Heart left ventricle (tissue), 13 donors: ENCODE measurements around the gene PHLPP1.

Experiments
- CTCF ChIP-seq, 12 donors: fragments of 200-600 bp; sonication (generic) in 4 of 12; IDR thresholded peaks; one replicate each; pipeline versions ENCODE4 v1.5.0 to v1.8.0; 2018 to 2022; ENCODE audit warnings: antibody characterized with exemption in 12 of 12, mild to moderate bottlenecking in 5 of 12
- POLR2A ChIP-seq, 2 donors: fragments of 450-650 bp; IDR thresholded peaks; one replicate each; pipeline ENCODE4 v1.6.1; 2017; ENCODE audit warnings: antibody characterized with exemption in 2 of 2, mild to moderate bottlenecking in 2 of 2, moderate library complexity in 2 of 2
- donor health status: ischemic (EF 13 %, LVEDD 7.1; RV severe dilation, severe dysfunction).
- donor health status: DM: no; HTN: yes; CAD: no.
- donor health status: DM: no; HTN: no; CAD: no.
- donor health status: ischemic (EF 25% LVEDD 6.9; RV normal size, moderate dysfunction).
- donor health status: ischemic (EF 25% LVEDD 5.7; RV mildly dilated, moderate dysfunction).
- donor health status: ischemic (EF 35%, LVEDD 5.7; RV mildly dilated, moderate dysfunction).
- donor health status: nonischemic (EF 11% LVEDD 7.7; RV severe dilation, severe dysfunction).
- donor health status: DM: yes; HTN: yes; CAD: no.
- donor health status: PGD.
- donor health status: ischemic (EF 29% LVEDD 5.4; RV normal size, mild dysfunction).
- donor health status: nonischemic (EF 23%, LVEDD 6.1; RV moderate dilation, normal function).

GRCh38 chr18:62976227-62976626 is 260.9 kb downstream of the PHLPP1 start:
- TF ChIP-seq CTCF (IDR thresholded peaks at IDR 0.05) (no peak), POLR2A (IDR thresholded peaks at IDR 0.05) (no peak)
